ENCODE results near the gene MAST3. TPM values are rescaled to one million over a fixed set of nuclear protein-coding genes. Genes with fewer than 3 reads are reported as not detected.

MAST3 gene
- total and polyA plus RNA-seq, 2 donors (not counting 3 experiments of a cell fraction or from before 2014, with no cell fraction given) = 1.5 to 2.7 TPM

GRCh38 chr19:18160493-18160970 is 63.0 kb downstream of the MAST3 start:
- ChIA-PET POLR2A (no interaction called here), CTCF (interaction anchor here (0.8 to 2.5 kb wide), 7 partner anchors 10 to 228 kb away, joined by 3 to 25 read pairs (median 4); no protein-coding TSS in a partner anchor)
- Histone ChIP-seq H3K9ac (replicated peaks; ENCODE audit: extremely low read depth, insufficient read depth, low read length) (no peak overlapping the region), H3K27me3 (ENCODE audit: control insufficient read depth in 2 of 2, insufficient read depth in 2 of 2, low read length in 2 of 2) (no peaks in the 10 kb centered on the region), H3K4me3 (replicated peaks in 1 of 3; ENCODE audit: insufficient read depth in 1 of 3, low read depth in 1 of 3, low read length in 3 of 3) (no peak overlapping the region), H3K4me2 (ENCODE audit: insufficient read depth, low read length) (no peak overlapping the region), H3K79me2 (ENCODE audit: control insufficient read depth, insufficient read depth, low read length) (no peaks in the 10 kb centered on the region), H3K9me1 (replicated peaks; ENCODE audit: control insufficient read depth, extremely low read depth, insufficient read depth, low read length) (no peaks in the 10 kb centered on the region), H3K36me3 (ENCODE audit: control insufficient read depth in 2 of 2, extremely low read depth in 1 of 2, insufficient read depth in 2 of 2, low read length in 2 of 2) (peaks cover 0 to 27% of the 10 kb centered on the region in 2 experiments), H4K20me1 (replicated peaks; ENCODE audit: control insufficient read depth, extremely low read depth, insufficient read depth, low read length) (no peaks in the 10 kb centered on the region), H3K27ac (ENCODE audit: insufficient read depth, low read depth, low read length) (no peak overlapping the region), H2AFZ (ENCODE audit: low read depth, low read length) (peak overlapping the region; percentile 49), H3K4me1 (ENCODE audit: control insufficient read depth, extremely low read depth, insufficient read depth, low read length) (peaks cover 14% of the 10 kb centered on the region), H3K9me3 (replicated peaks; ENCODE audit: control insufficient read depth, insufficient read depth, low read length) (no peaks in the 10 kb centered on the region)
- TF ChIP-seq FOS (IDR thresholded peaks at IDR 0.05; ENCODE audit: borderline replicate concordance, insufficient read depth, low read length) = no peak
- no peak for TF ChIP-seq JUN (IDR thresholded peaks at IDR 0.05; ENCODE audit: borderline replicate concordance, insufficient read depth, insufficient read length, low read depth)
- no peak for TF ChIP-seq MYC (IDR thresholded peaks at IDR 0.05; ENCODE audit: low read depth, low read length)
- no peak for TF ChIP-seq MAX (IDR thresholded peaks at IDR 0.05; ENCODE audit: insufficient read depth, insufficient read length)
- intact Hi-C loops (cut with micrococcal nuclease) = no loop called here
- FAIRE-seq (no peak), DNase-seq (ENCODE audit: low read depth, low spot score) (no peak)
- dilution Hi-C loops (cut with MboI; ENCODE audit: extremely low pct_ligation_motif_present, low sequenced_read_pairs) = no loop called here
- no TSS peak for BruUV-seq (replicated peaks)

- Histone ChIP-seq H3K9me1 (replicated peaks; ENCODE audit: control insufficient read depth, extremely low read depth, insufficient read depth, low read length) (no peaks in the 10 kb centered on the region), H3K27ac (ENCODE audit: insufficient read depth, low read depth, low read length) (no peak overlapping the region), H3K36me3 (ENCODE audit: control insufficient read depth in 2 of 2, extremely low read depth in 1 of 2, insufficient read depth in 2 of 2, low read length in 2 of 2) (peaks cover 0 to 28% of the 10 kb centered on the region in 2 experiments), H3K79me2 (ENCODE audit: control insufficient read depth, insufficient read depth, low read length) (no peaks in the 10 kb centered on the region), H3K4me1 (ENCODE audit: control insufficient read depth, extremely low read depth, insufficient read depth, low read length) (peaks cover 14% of the 10 kb centered on the region), H2AFZ (ENCODE audit: low read depth, low read length) (peak overlapping the region; percentile 49), H3K9ac (replicated peaks; ENCODE audit: extremely low read depth, insufficient read depth, low read length) (no peak overlapping the region), H3K27me3 (ENCODE audit: control insufficient read depth in 2 of 2, insufficient read depth in 2 of 2, low read length in 2 of 2) (no peaks in the 10 kb centered on the region), H3K4me3 (replicated peaks in 1 of 3; ENCODE audit: insufficient read depth in 1 of 3, low read depth in 1 of 3, low read length in 3 of 3) (peak overlapping the region in 1 of 3 experiments; percentile 21), H4K20me1 (replicated peaks; ENCODE audit: control insufficient read depth, extremely low read depth, insufficient read depth, low read length) (no peaks in the 10 kb centered on the region), H3K9me3 (replicated peaks; ENCODE audit: control insufficient read depth, insufficient read depth, low read length) (no peaks in the 10 kb centered on the region), H3K4me2 (ENCODE audit: insufficient read depth, low read length) (peak overlapping the region; percentile 51)
- ChIA-PET CTCF (interaction anchor here (0.8 to 2.5 kb wide), 8 partner anchors 10 to 228 kb away, joined by 3 to 25 read pairs (median 4); no protein-coding TSS in a partner anchor), POLR2A (no interaction called here)
- dilution Hi-C loops (cut with MboI; ENCODE audit: extremely low pct_ligation_motif_present, low sequenced_read_pairs) (no loop called here), intact Hi-C loops (cut with micrococcal nuclease) (no loop called here)
- FAIRE-seq = peak; percentile 42
- DNase-seq (ENCODE audit: low read depth, low spot score) = peak; percentile 45
- TF ChIP-seq POLR2AphosphoS5 (IDR thresholded peaks at IDR 0.05; ENCODE audit: insufficient read depth, low read depth, low read length) = no peak
- TF ChIP-seq, protein P1, sequence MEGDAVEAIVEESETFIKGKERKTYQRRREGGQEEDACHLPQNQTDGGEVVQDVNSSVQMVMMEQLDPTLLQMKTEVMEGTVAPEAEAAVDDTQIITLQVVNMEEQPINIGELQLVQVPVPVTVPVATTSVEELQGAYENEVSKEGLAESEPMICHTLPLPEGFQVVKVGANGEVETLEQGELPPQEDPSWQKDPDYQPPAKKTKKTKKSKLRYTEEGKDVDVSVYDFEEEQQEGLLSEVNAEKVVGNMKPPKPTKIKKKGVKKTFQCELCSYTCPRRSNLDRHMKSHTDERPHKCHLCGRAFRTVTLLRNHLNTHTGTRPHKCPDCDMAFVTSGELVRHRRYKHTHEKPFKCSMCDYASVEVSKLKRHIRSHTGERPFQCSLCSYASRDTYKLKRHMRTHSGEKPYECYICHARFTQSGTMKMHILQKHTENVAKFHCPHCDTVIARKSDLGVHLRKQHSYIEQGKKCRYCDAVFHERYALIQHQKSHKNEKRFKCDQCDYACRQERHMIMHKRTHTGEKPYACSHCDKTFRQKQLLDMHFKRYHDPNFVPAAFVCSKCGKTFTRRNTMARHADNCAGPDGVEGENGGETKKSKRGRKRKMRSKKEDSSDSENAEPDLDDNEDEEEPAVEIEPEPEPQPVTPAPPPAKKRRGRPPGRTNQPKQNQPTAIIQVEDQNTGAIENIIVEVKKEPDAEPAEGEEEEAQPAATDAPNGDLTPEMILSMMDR (IDR thresholded peaks at IDR 0.05; ENCODE audit: extremely low read depth in 1 of 2, insufficient read depth in 1 of 2, low read depth in 1 of 2, low read length in 2 of 2) = peak; percentile 35 to 36
- no peak for TF ChIP-seq MAX (IDR thresholded peaks at IDR 0.05; ENCODE audit: insufficient read depth, insufficient read length)
- no peak for TF ChIP-seq JUN (IDR thresholded peaks at IDR 0.05; ENCODE audit: borderline replicate concordance, insufficient read depth, insufficient read length, low read depth)
- TF ChIP-seq POLR2A (IDR thresholded peaks at IDR 0.05; ENCODE audit: low read depth, low read length) = peak; percentile 21
- no TSS peak for BruUV-seq (replicated peaks)
Observed at GRCh38 chr19:18160971-18161635, 63.5 kb downstream of the MAST3 start.

Measured in endothelial cell of umbilical vein (primary cell).